ENCODE results near the gene TMEM250.
A peak's percentile ranks its signal among the peaks of the same experiment; 100 is the strongest.

GRCh38 chr9:136133191-136133958 lies 14.7 kb upstream of the TMEM250 start:
- TF ChIP-seq EZH2 (IDR thresholded peaks at IDR 0.05; ENCODE audit: insufficient read depth, low read length) (peak; percentile 77), CTCF (IDR thresholded peaks at IDR 0.05; ENCODE audit: insufficient read depth, low read depth, low read length) (no peak)

Measured in astrocyte (in vitro differentiated cells and primary cell).